ENCODE measurements around the gene NUP214. TPM values are rescaled to one million over a fixed set of nuclear protein-coding genes. Genes with fewer than 3 reads are reported as not detected.

NUP214 gene
- total RNA-seq, 1 donor from 2014 or later, result 70.2 TPM

DNA sequence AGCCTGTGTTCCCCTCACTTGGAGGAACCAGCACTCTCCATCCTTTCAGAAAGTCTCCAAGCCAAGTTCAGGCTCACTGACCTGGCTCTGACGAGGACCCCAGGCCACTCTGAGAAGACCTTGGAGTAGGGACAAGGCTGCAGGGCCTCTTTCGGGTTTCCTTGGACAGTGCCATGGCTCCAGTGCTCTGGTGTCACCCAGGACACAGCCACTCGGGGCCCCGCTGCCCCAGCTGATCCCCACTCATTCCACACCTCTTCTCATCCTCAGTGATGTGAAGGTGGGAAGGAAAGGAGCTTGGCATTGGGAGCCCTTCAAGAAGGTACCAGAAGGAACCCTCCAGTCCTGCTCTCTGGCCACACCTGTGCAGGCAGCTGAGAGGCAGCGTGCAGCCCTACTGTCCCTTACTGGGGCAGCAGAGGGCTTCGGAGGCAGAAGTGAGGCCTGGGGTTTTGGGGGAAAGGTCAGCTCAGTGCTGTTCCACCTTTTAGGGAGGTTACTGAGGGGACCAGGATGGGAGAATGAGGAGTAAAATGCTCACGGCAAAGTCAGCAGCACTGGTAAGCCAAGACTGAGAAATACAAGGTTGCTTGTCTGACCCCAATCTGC lies 4.7 kb upstream of the NUP214 start:
- TF ChIP-seq POLR2AphosphoS5 (IDR thresholded peaks at IDR 0.05; ENCODE audit: insufficient read depth in 1 of 2, low read depth in 1 of 2) (no peak), POLR2A (IDR thresholded peaks at IDR 0.05) (no peak)
- TF ChIP-seq, protein P1, sequence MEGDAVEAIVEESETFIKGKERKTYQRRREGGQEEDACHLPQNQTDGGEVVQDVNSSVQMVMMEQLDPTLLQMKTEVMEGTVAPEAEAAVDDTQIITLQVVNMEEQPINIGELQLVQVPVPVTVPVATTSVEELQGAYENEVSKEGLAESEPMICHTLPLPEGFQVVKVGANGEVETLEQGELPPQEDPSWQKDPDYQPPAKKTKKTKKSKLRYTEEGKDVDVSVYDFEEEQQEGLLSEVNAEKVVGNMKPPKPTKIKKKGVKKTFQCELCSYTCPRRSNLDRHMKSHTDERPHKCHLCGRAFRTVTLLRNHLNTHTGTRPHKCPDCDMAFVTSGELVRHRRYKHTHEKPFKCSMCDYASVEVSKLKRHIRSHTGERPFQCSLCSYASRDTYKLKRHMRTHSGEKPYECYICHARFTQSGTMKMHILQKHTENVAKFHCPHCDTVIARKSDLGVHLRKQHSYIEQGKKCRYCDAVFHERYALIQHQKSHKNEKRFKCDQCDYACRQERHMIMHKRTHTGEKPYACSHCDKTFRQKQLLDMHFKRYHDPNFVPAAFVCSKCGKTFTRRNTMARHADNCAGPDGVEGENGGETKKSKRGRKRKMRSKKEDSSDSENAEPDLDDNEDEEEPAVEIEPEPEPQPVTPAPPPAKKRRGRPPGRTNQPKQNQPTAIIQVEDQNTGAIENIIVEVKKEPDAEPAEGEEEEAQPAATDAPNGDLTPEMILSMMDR (IDR thresholded peaks at IDR 0.05), result no peak
- H3K27me3 ChIP-seq, result no peaks in the 10 kb centered on the region
- no peaks in the 10 kb centered on the region for H3K36me3 ChIP-seq
- H3K9me3 ChIP-seq, result no peaks in the 10 kb centered on the region
- intact Hi-C loops (cut with DNase I), result no loop called here
- no peak overlapping the region for H3K4me3 ChIP-seq
- peaks cover 5% of the 10 kb centered on the region for H3K4me1 ChIP-seq
- no peak overlapping the region for H3K27ac ChIP-seq
- no peak for DNase-seq (ENCODE audit: extremely low spot score in 2 of 2)

DNA sequence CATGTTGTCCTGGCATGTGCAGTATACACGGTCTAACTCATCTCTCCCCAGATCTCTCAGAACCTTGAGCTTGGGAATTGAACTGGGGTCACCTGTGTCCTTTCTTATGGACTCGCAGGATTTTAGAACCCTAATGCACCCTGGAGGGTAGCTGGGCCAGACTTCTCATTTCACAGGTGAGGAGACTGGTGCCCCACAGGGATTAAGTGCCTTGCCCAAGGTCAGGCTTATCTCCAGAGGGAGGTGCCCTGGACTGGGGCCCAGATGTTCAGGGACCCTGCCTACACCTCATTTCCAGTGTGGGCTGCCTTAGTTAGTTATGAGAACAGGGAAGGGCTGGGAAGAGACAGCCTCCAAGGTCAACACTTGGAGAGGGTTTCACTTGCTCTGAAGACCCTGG lies 4.0 kb upstream of the NUP214 start:
- Histone ChIP-seq H3K4me3 (no peak overlapping the region), H3K27ac (no peak overlapping the region), H3K36me3 (no peaks in the 10 kb centered on the region), H3K9me3 (no peaks in the 10 kb centered on the region), H3K4me1 (peaks cover 10% of the 10 kb centered on the region), H3K27me3 (no peaks in the 10 kb centered on the region)
- DNase-seq (ENCODE audit: extremely low spot score in 2 of 2), result no peak
- TF ChIP-seq, protein P1 (IDR thresholded peaks at IDR 0.05), result no peak
- TF ChIP-seq POLR2AphosphoS5 (IDR thresholded peaks at IDR 0.05; ENCODE audit: insufficient read depth in 1 of 2, low read depth in 1 of 2), result no peak
- no peak for TF ChIP-seq POLR2A (IDR thresholded peaks at IDR 0.05)
- intact Hi-C loops (cut with DNase I), result no loop called here

DNA sequence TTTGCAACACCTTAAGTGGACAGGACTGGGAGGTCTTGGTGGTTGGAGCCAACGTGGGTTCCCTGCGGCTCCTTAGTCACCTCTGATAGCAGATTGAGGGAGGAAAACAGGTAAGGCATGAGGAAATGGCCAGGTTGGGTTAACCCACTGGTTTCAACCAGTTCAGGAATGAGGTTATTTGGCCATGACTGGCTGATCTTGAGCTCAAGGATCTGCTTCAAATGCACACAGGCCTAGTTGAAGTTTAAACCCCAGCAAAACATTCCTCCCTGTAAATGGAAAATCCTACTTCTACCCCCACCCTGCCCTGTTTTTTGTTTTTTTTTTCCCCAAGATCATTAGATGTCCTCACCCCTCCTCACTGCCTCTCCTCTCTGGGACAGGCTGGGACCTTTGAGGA lies 3.2 kb upstream of the NUP214 start:
- intact Hi-C loops (cut with DNase I), result no loop called here
- Histone ChIP-seq H3K36me3 (peaks cover 0 to 3% of the 10 kb centered on the region in 2 donors), H3K9me3 (no peaks in the 10 kb centered on the region), H3K27me3 (no peaks in the 10 kb centered on the region), H3K4me3 (no peak overlapping the region), H3K4me1 (peaks cover 18% of the 10 kb centered on the region), H3K27ac (no peak overlapping the region)
- TF ChIP-seq, protein P1 (IDR thresholded peaks at IDR 0.05), result no peak
- TF ChIP-seq POLR2A (IDR thresholded peaks at IDR 0.05), result no peak
- TF ChIP-seq POLR2AphosphoS5 (IDR thresholded peaks at IDR 0.05; ENCODE audit: insufficient read depth in 1 of 2, low read depth in 1 of 2), result no peak
- DNase-seq (ENCODE audit: extremely low spot score in 2 of 2), result no peak

DNA sequence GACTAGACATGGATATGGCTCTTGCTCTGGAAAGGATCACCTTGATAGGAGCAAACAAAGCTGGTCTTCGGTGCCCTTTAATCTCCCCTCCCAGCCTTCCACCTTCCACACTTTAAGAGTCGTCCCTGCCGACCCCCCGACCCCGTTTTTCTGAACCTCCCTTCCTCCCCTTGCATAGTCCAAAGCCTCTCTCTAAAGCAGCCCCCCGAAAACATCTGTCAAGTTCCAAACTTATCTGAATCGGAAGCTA lies 423 bp upstream of the NUP214 start:
- peaks cover 0 to 27% of the 10 kb centered on the region in 2 donors for H3K36me3 ChIP-seq
- H3K27ac ChIP-seq, result peak overlapping the region; percentile 78
- intact Hi-C loops (cut with DNase I), result loop anchor here (5.0 kb wide), 1 partner anchor 1573 kb away; no protein-coding TSS in a partner anchor

DNA sequence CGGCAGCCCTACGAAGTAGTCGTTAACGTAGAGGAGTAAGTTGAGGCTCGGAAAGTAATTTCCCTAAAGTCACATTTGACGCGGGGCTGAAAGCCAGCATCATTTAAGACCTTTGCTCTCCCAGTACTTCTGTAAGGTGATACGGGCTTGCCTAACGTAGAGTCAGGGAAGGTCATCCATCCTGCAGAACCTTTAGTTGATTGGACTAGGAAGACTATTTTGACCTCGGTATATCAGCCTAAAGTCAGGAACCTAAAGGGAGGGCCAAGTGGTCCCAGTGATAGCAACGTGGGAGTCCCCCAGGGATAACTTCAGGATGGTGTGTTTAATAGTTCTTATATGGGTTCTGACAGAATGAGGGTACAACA lies 657 bp downstream of the NUP214 start:
- Histone ChIP-seq H3K4me3 (peak overlapping the region; percentile 72 to 94), H3K27ac (peak overlapping the region; percentile 78), H3K27me3 (no peaks in the 10 kb centered on the region), H3K9me3 (no peaks in the 10 kb centered on the region), H3K4me1 (peaks cover 22% of the 10 kb centered on the region), H3K36me3 (peaks cover 0 to 35% of the 10 kb centered on the region in 2 donors)
- TF ChIP-seq POLR2A (IDR thresholded peaks at IDR 0.05), result no peak
- TF ChIP-seq, protein P1 (IDR thresholded peaks at IDR 0.05), result no peak
- TF ChIP-seq POLR2AphosphoS5 (IDR thresholded peaks at IDR 0.05; ENCODE audit: insufficient read depth in 1 of 2, low read depth in 1 of 2), result no peak
- no peak for DNase-seq (ENCODE audit: extremely low spot score in 2 of 2)
- intact Hi-C loops (cut with DNase I), result loop anchor here (5.0 kb wide), 1 partner anchor 1574 kb away; no protein-coding TSS in a partner anchor

More for the DNA sequence above, 423 bp upstream of the NUP214 start:
- H3K27me3 ChIP-seq, result no peaks in the 10 kb centered on the region
- no peaks in the 10 kb centered on the region for H3K9me3 ChIP-seq
- no peak for TF ChIP-seq POLR2AphosphoS5 (IDR thresholded peaks at IDR 0.05; ENCODE audit: insufficient read depth in 1 of 2, low read depth in 1 of 2)
- TF ChIP-seq, protein P1 (IDR thresholded peaks at IDR 0.05), result no peak
- no peak for TF ChIP-seq POLR2A (IDR thresholded peaks at IDR 0.05)
- peak overlapping the region; percentile 72 to 94 for H3K4me3 ChIP-seq
- DNase-seq (ENCODE audit: extremely low spot score in 2 of 2), result no peak
- peaks cover 22% of the 10 kb centered on the region for H3K4me1 ChIP-seq

Measured in vagina (tissue), 2 donors.